Endodermal cell (in vitro differentiated cells): ENCODE results near the gene GGN. TPM values are rescaled to one million over a fixed set of nuclear protein-coding genes. Genes with fewer than 3 reads are reported as not detected.

ENCODE experiments used
- DNase-seq: peaks from one replicate; pipeline ENCODE4 v3.0.0-alpha.2; 2017
- H3K27ac ChIP-seq: 2 replicates; pipeline ENCODE4 v1.5.1; 2013; ENCODE audit warnings: mild to moderate bottlenecking, low read depth, low read length, moderate library complexity
- H3K27me3 ChIP-seq: 2 replicates; pipeline ENCODE4 v1.6.1; 2013; ENCODE audit warnings: mild to moderate bottlenecking, low read length, moderate library complexity; ENCODE audit not compliant: insufficient read depth, control insufficient read depth, poor library complexity, severe bottlenecking
- H3K36me3 ChIP-seq: 2 replicates; pipeline ENCODE4 v1.7.0; 2013; ENCODE audit warnings: mild to moderate bottlenecking, low read length, moderate library complexity; ENCODE audit not compliant: control insufficient read depth, insufficient read depth
- H3K4me1 ChIP-seq: one replicate; pipeline ENCODE4 v1.7.0; 2013; ENCODE audit warnings: low read length; ENCODE audit not compliant: control insufficient read depth, insufficient read depth
- H3K4me3 ChIP-seq: 2 replicates; pipeline ENCODE4 v1.5.1; 2013; ENCODE audit warnings: mild to moderate bottlenecking, low read length, moderate library complexity
- H3K9ac ChIP-seq: 2 replicates; pipeline ENCODE4 v1.6.1; 2013; ENCODE audit warnings: mild to moderate bottlenecking, low read length, moderate library complexity; ENCODE audit not compliant: poor library complexity, severe bottlenecking; ENCODE audit errors: extremely low read depth
- H3K9me3 ChIP-seq: 2 replicates; pipeline ENCODE4 v1.6.1; 2013; ENCODE audit warnings: mild to moderate bottlenecking, low read length, moderate library complexity; ENCODE audit not compliant: control insufficient read depth
- H3K27ac Mint-ChIP-seq: 2 replicates; pipeline ENCODE4 v1.8.0; 2020; ENCODE audit warnings: mixed read lengths
- H3K27me3 Mint-ChIP-seq: 2 replicates; pipeline ENCODE4 v1.8.0; 2021; ENCODE audit warnings: mild to moderate bottlenecking, mixed read lengths; ENCODE audit not compliant: insufficient read depth
- H3K36me3 Mint-ChIP-seq: 2 replicates; pipeline ENCODE4 v1.8.0; 2020; ENCODE audit warnings: low read depth, mixed read lengths
- H3K4me1 Mint-ChIP-seq: 2 replicates; pipeline ENCODE4 v1.8.0; 2020; ENCODE audit warnings: mixed read lengths
- H3K4me3 Mint-ChIP-seq: 2 replicates; pipeline ENCODE4 v1.8.0; 2020; ENCODE audit warnings: mild to moderate bottlenecking, moderate library complexity, mixed read lengths
- H3K9me3 Mint-ChIP-seq: 2 replicates; pipeline ENCODE4 v1.8.0; 2020; ENCODE audit warnings: mild to moderate bottlenecking, mixed read lengths
- WGBS, 2 experiments: methylation state at CpG; one replicate each; pipeline versions ENCODE4 v1.1.5 to v1.1.7; 2013; ENCODE audit warnings: missing lambda C conversion rate in 2 of 2, mixed read lengths in 1 of 2; ENCODE audit not compliant: insufficient coverage in 1 of 2, insufficient read length in 1 of 2; 5-methylcytosine and 5-hydroxymethylcytosine counted together
- long read RNA-seq, 4 experiments: library from polyadenylated mRNA in 2 of 4; library from RNA in 1 of 4; library from capped mRNA in 1 of 4; stranded (forward) in 3 of 4; unstranded in 1 of 4; transcript quantifications; one replicate each; pipeline ENCODE4 v2.0.0, GENCODE V29; 2020 to 2021; ENCODE audit warnings: inconsistent platforms in 1 of 4
- polyA plus RNA-seq, 2 experiments: library from polyadenylated mRNA; stranded (reverse); fragments of 50-300 nt; gene quantifications; one replicate each; pipeline ENCODE4 v1.2.3, GENCODE V29; 2013
- total RNA-seq, 2 donors: library from RNA; stranded (reverse); fragmentation: NEBNext Ultra II Directional in 1 of 2; extraction: Animal tissue kit (Norgen Biotek cat#: 25700) in 1 of 2; gene quantifications; 2 replicates in 1 of 2; 3 replicates in 1 of 2; pipeline ENCODE4 v1.2.1, GENCODE V29; 2021
- TF ChIP-seq, protein P1 (sequence below): fragments of 200-600 bp; sonication (generic); conservative IDR thresholded peaks from 2 replicates; pipeline ENCODE4 v1.5.0; 2021; ENCODE audit warnings: antibody characterized with exemption, mild to moderate bottlenecking

GGN gene, protein sequence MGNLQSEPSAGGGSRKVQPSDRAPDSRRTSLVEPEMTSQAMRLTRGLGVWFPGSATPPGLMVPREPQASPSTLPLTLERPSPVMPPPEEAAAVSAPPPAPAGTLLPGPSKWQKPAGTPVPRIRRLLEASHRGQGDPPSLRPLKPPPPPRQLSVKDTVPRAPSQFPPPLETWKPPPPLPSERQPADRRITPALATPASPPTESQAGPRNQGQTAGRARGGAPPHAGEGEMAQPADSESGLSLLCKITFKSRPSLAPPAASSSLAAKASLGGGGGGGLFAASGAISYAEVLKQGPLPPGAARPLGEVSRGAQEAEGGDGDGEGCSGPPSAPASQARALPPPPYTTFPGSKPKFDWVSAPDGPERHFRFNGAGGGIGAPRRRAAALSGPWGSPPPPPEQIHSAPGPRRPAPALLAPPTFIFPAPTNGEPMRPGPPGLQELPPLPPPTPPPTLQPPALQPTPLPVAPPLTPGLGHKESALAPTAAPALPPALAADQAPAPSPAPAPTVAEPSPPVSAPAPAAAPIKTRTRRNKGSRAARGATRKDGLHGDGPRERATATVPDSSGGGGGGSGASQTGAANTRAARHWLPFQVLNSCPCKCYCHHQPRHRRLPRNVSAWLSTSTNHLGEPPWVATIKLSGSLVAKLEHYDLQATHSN
- 1 to 10 TPM in 1 of 2 donors, under 1 TPM in 1; 0.99 to 2.1 TPM for total RNA-seq
- 1.8 TPM for polyA plus RNA-seq (2013, experiment 1 of 2)
- 3.0 TPM for polyA plus RNA-seq (2013, experiment 2 of 2)
- long read RNA-seq, experiment 1, result 0 reads
- long read RNA-seq, experiment 2, partial matches to known transcripts, result 0 of 2 reads
- long read RNA-seq, experiment 2, other reads (novel, unspliced or antisense), result 2 of 2 reads
- long read RNA-seq, experiment 3, partial matches to known transcripts, result 0 of 1 reads
- long read RNA-seq, experiment 3, other reads (novel, unspliced or antisense), result 1 of 1 reads
- long read RNA-seq, experiment 4, result 0 reads

DNA sequence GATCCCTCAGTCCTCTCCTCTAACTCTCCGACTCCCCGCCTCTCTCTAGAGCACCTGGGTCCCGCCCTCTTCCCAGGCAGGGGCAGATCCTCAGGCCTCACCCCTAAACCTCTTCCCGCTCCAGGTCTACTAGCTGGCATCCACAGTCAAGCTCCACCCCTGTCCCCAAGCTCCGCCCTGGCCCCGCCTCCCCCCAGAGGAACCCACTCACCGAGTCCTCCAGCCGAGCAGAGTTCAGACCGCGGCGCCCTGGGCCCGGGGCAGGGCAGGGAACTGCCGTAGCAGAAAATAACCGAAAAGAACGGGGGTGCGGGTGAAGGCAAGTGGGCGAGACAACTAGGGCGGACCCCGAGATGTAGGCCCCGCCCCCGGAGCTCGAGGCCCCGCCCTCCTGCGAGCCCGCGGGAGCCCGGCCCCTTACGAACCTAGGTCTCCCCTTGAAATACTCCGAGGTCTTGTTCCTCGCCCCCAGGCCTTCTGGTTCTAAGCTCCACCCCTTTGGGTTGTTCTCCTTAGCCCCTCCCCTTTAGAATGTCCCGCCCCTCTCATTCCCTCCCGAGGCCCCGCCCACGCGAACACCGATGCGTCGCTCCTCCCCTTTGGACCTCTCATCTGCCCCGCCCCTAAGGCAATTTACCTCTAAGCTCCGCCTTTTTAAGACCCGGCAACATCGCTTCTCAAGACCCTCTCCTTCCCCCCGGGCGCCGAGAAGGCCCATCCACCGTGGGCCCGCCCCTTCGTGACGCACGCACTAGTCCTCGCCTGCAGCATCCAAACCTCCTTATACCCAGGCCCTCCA lies at the start of gene GGN:
Gene GGN (minus strand): TSS at position 485 of the 799 bp plus-strand sequence. CDS start 773 bp downstream, outside the sequence.
- H3K27ac ChIP-seq, result peak within 1 kb of the TSS; percentile 78
- no peaks in the 10 kb centered on the region for H3K9me3 Mint-ChIP-seq
- H3K4me3 ChIP-seq, result peak within 1 kb of the TSS; percentile 94
- WGBS, 2 experiments, result 2 to 4% methylated on average over 18 to 51 of the region's 51 CpGs
- H3K27me3 Mint-ChIP-seq, result peaks cover 35% of the 10 kb centered on the region
- H3K9ac ChIP-seq, result peak within 1 kb of the TSS; percentile 69
- H3K36me3 Mint-ChIP-seq, result peaks cover 23% of the 10 kb centered on the region
- peak within 1 kb of the TSS; percentile 94 for H3K27ac Mint-ChIP-seq
- H3K36me3 ChIP-seq, result peaks cover 13% of the 10 kb centered on the region
- H3K27me3 ChIP-seq, result no peaks in the 10 kb centered on the region
- TF ChIP-seq, protein P1, sequence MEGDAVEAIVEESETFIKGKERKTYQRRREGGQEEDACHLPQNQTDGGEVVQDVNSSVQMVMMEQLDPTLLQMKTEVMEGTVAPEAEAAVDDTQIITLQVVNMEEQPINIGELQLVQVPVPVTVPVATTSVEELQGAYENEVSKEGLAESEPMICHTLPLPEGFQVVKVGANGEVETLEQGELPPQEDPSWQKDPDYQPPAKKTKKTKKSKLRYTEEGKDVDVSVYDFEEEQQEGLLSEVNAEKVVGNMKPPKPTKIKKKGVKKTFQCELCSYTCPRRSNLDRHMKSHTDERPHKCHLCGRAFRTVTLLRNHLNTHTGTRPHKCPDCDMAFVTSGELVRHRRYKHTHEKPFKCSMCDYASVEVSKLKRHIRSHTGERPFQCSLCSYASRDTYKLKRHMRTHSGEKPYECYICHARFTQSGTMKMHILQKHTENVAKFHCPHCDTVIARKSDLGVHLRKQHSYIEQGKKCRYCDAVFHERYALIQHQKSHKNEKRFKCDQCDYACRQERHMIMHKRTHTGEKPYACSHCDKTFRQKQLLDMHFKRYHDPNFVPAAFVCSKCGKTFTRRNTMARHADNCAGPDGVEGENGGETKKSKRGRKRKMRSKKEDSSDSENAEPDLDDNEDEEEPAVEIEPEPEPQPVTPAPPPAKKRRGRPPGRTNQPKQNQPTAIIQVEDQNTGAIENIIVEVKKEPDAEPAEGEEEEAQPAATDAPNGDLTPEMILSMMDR, result no peak
- DNase-seq, result peak; percentile 99
- H3K9me3 ChIP-seq, result no peaks in the 10 kb centered on the region
- peaks cover 2% of the 10 kb centered on the region for H3K4me1 ChIP-seq
- H3K4me1 Mint-ChIP-seq, result peaks cover 8% of the 10 kb centered on the region
- peak within 1 kb of the TSS; percentile 77 for H3K4me3 Mint-ChIP-seq

DNA sequence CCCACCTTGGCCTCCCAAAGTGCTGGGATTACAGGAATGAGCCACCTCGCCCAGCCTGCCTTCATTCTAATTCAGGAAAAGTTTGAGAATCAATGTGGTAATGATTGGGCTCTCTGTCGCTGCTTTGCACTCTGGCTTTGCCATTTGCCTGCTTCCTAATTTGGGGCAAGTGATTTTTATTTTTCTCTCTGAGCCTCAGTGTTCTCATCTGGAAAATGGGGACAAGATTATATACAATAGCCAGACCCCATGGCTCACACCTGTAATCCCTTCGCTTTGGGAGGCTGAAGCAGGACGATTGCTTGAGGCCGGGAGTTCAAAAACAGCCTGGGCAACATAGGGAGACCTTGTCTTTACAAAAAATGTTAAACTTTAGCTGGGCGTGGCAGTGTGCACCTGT lies 49.5 kb upstream of the GGN start:
- Mint-ChIP-seq H3K9me3 (no peaks in the 10 kb centered on the region), H3K36me3 (no peaks in the 10 kb centered on the region), H3K27ac (no peak overlapping the region), H3K4me1 (peaks cover 7% of the 10 kb centered on the region), H3K27me3 (peaks cover 13% of the 10 kb centered on the region), H3K4me3 (no peak overlapping the region)
- Histone ChIP-seq H3K4me3 (no peak overlapping the region), H3K9me3 (no peaks in the 10 kb centered on the region), H3K27ac (no peak overlapping the region), H3K9ac (no peak overlapping the region), H3K4me1 (no peaks in the 10 kb centered on the region), H3K27me3 (peaks cover 10% of the 10 kb centered on the region), H3K36me3 (no peaks in the 10 kb centered on the region)
- TF ChIP-seq, protein P1, result no peak
- no peak for DNase-seq
- 91 to 93% methylated on average over 6 of the region's 6 CpGs for WGBS, 2 experiments

DNA sequence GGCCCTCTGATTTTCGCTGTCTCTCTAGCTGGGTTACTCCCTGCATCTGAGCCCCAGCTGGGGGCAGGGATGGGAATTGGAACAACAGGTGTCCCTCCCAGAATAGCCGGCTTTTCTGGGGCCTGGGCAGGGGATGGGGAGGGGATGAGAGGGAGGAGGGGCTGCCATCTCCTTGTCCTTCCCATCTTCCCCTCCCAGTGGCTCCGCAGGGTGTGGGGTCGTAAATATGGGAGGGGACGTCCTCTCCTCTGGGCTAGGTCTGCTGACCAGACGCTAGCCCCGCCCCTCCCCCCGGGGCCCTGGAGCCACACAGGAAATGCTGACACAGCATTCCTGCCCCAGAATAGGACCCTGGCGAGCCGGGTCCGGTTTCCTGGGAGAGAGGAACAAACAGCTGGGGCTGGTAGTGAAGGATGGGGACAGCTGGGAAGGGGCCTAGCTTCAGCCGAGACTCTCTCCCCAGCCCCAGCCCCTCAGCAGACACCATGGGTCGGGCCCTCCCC lies 46.8 kb upstream of the GGN start:
- H3K4me3 ChIP-seq, result no peak overlapping the region
- Mint-ChIP-seq H3K27me3 (peaks cover 13% of the 10 kb centered on the region), H3K27ac (no peak overlapping the region), H3K4me3 (peak overlapping the region; percentile 41), H3K36me3 (no peaks in the 10 kb centered on the region), H3K9me3 (no peaks in the 10 kb centered on the region), H3K4me1 (peaks cover 4% of the 10 kb centered on the region)
- no peak overlapping the region for H3K9ac ChIP-seq
- H3K36me3 ChIP-seq, result no peaks in the 10 kb centered on the region
- H3K9me3 ChIP-seq, result no peaks in the 10 kb centered on the region
- TF ChIP-seq, protein P1, result no peak
- peaks cover 10% of the 10 kb centered on the region for H3K27me3 ChIP-seq
- peak overlapping the region; percentile 41 for H3K27ac ChIP-seq
- no peaks in the 10 kb centered on the region for H3K4me1 ChIP-seq
- peak; percentile 88 for DNase-seq
- 19 to 28% methylated on average over 5 to 12 of the region's 13 CpGs for WGBS, 2 experiments
